Measurements from ENCODE around the gene MPV17L2. TPM values are rescaled to one million over a fixed set of nuclear protein-coding genes. Genes with fewer than 3 reads are reported as not detected.

The MPV17L2 gene
- total RNA-seq, 2 donors from 2014 or later: 20.9 to 21.8 TPM

DNA sequence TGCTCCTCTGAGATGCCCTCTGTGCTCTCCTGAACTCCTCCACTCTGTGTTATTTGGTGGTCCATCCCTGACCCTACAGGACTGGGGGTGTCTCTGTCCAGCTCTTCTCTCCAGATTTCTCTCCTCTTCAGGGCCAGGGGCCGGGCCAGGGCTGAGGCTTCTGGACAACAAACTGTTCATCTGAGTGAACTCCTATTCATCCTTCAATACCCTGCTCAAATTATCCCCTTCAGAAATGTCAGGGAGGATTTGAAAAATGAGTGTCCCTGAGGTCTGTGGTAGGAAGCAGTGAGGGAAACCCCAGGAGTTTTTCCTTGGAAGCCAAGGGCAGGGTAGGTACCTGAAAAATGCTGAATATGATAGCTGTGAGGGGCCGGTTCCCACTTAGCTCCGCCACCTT is 25.6 kb downstream of the MPV17L2 start:
- H3K9ac ChIP-seq (ENCODE audit: extremely low read depth, low read length, poor library complexity, severe bottlenecking): no peak overlapping the region
- no peaks in the 10 kb centered on the region for H3K9me3 Mint-ChIP-seq
- no peak for DNase-seq
- no peaks in the 10 kb centered on the region for H3K4me1 ChIP-seq (ENCODE audit: control insufficient read depth, insufficient read depth, low read length)
- H3K36me3 ChIP-seq (ENCODE audit: control insufficient read depth, insufficient read depth, low read length): no peaks in the 10 kb centered on the region
- no peak overlapping the region for H3K27ac Mint-ChIP-seq
- H3K27me3 Mint-ChIP-seq (ENCODE audit: insufficient read depth): peaks cover 14% of the 10 kb centered on the region
- H3K4me1 Mint-ChIP-seq: peaks cover 3% of the 10 kb centered on the region
- TF ChIP-seq, protein P1, sequence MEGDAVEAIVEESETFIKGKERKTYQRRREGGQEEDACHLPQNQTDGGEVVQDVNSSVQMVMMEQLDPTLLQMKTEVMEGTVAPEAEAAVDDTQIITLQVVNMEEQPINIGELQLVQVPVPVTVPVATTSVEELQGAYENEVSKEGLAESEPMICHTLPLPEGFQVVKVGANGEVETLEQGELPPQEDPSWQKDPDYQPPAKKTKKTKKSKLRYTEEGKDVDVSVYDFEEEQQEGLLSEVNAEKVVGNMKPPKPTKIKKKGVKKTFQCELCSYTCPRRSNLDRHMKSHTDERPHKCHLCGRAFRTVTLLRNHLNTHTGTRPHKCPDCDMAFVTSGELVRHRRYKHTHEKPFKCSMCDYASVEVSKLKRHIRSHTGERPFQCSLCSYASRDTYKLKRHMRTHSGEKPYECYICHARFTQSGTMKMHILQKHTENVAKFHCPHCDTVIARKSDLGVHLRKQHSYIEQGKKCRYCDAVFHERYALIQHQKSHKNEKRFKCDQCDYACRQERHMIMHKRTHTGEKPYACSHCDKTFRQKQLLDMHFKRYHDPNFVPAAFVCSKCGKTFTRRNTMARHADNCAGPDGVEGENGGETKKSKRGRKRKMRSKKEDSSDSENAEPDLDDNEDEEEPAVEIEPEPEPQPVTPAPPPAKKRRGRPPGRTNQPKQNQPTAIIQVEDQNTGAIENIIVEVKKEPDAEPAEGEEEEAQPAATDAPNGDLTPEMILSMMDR (conservative IDR thresholded peaks at IDR 0.05): no peak
- no peaks in the 10 kb centered on the region for H3K9me3 ChIP-seq (ENCODE audit: control insufficient read depth, low read length)
- peaks cover 9% of the 10 kb centered on the region for H3K27me3 ChIP-seq (ENCODE audit: control insufficient read depth, insufficient read depth, low read length, poor library complexity, severe bottlenecking)
- no peak overlapping the region for H3K27ac ChIP-seq (ENCODE audit: low read depth, low read length)
- no peaks in the 10 kb centered on the region for H3K36me3 Mint-ChIP-seq (ENCODE audit: low read depth)
- WGBS, 2 experiments (ENCODE audit: insufficient coverage in 1 of 2, insufficient read length in 1 of 2): 67% methylated on average over 3 of the region's 3 CpGs; no CpG with 5 or more reads in 1 of the 2 experiments
- H3K4me3 Mint-ChIP-seq: no peak overlapping the region
- no peak overlapping the region for H3K4me3 ChIP-seq (ENCODE audit: low read length)

DNA sequence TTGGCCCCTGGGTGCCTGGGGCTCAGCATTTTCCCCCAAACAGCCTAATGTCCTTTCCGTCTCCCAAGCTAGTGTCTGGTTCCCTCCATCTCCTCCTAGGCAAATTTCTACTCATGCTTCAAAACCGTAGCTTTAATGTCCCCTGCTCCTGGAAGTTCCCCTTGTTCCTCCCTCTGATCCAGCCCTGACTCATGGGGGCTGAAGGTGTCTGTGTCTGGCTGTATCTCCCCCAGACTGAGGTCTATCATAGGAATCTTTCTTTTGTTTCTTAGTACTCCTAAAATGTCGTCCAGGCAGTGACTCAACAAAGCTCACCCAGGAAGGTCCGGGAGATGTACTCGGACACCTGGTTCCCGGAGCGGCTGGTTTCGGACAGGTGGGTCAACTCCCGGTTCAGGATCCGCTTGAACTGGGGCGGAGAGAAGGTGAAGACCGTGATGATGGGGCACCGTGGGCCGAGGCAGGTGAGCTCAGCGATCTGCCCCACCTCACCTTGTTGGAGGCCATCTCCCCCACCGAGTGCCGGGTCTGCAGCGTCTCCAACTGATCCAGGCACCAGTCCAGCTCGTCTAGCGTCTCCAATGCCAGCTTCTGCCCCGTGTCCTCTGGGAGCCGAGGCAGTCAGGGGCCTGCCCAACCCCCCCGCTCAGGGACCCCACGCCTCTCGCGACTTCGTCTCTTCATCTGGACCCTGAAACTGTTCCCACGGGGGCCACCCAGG is 27.1 kb downstream of the MPV17L2 start:
- WGBS, 2 experiments (ENCODE audit: insufficient coverage in 1 of 2, insufficient read length in 1 of 2): 86 to 93% methylated on average over 22 to 28 of the region's 28 CpGs
- TF ChIP-seq, protein P1 (conservative IDR thresholded peaks at IDR 0.05): no peak
- H3K27me3 Mint-ChIP-seq (ENCODE audit: insufficient read depth): peaks cover 21% of the 10 kb centered on the region
- H3K27ac ChIP-seq (ENCODE audit: low read depth, low read length): no peak overlapping the region
- H3K4me1 ChIP-seq (ENCODE audit: control insufficient read depth, insufficient read depth, low read length): no peaks in the 10 kb centered on the region
- H3K9me3 ChIP-seq (ENCODE audit: control insufficient read depth, low read length): no peaks in the 10 kb centered on the region
- no peaks in the 10 kb centered on the region for H3K9me3 Mint-ChIP-seq
- H3K27ac Mint-ChIP-seq: no peak overlapping the region
- DNase-seq: no peak
- H3K4me1 Mint-ChIP-seq: peaks cover 7% of the 10 kb centered on the region
- H3K36me3 Mint-ChIP-seq (ENCODE audit: low read depth): no peaks in the 10 kb centered on the region
- peaks cover 14% of the 10 kb centered on the region for H3K27me3 ChIP-seq (ENCODE audit: control insufficient read depth, insufficient read depth, low read length, poor library complexity, severe bottlenecking)
- no peak overlapping the region for H3K4me3 Mint-ChIP-seq
- H3K4me3 ChIP-seq (ENCODE audit: low read length): no peak overlapping the region
- no peak overlapping the region for H3K9ac ChIP-seq (ENCODE audit: extremely low read depth, low read length, poor library complexity, severe bottlenecking)
- no peaks in the 10 kb centered on the region for H3K36me3 ChIP-seq (ENCODE audit: control insufficient read depth, insufficient read depth, low read length)

DNA sequence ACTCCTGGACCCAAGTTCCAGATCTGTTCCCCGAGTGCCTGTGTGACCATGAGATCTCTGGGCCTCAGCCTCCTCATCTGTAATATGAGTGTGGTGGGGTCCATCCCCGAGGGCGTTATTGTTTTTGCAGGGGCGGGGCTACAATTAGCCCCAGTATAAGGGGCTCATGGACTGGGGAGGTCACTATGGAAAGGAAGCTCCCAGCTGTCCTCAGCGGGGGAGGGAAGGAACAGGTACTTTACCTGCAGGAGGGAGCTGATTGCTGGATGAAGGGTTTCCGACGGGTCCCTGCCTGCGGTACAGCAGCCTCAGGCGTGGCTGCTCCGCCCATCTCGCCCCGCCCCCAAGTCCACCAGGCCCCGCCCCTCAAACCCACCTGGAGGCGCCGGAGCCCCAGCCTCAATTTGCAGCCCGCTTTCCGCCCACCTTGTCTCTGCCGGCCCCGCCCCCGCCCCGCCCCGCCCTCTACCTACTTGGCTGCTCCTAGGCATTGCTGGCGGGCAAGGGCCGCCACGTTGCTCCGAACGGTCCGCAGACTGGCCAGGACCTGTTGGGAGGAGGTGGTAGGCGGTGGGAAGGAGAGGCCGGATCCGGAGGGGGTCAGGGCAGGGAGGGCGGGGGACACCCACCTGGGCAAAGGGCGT is 27.7 kb downstream of the MPV17L2 start:
- H3K27ac ChIP-seq (ENCODE audit: low read depth, low read length): no peak overlapping the region
- no peaks in the 10 kb centered on the region for H3K36me3 ChIP-seq (ENCODE audit: control insufficient read depth, insufficient read depth, low read length)
- H3K4me3 ChIP-seq (ENCODE audit: low read length): no peak overlapping the region
- H3K36me3 Mint-ChIP-seq (ENCODE audit: low read depth): no peaks in the 10 kb centered on the region
- H3K4me3 Mint-ChIP-seq: peak overlapping the region; percentile 26
- TF ChIP-seq, protein P1 (conservative IDR thresholded peaks at IDR 0.05): no peak
- no peak overlapping the region for H3K27ac Mint-ChIP-seq
- WGBS, 2 experiments (ENCODE audit: insufficient coverage in 1 of 2, insufficient read length in 1 of 2): 18% methylated on average over 33 of the region's 33 CpGs; no CpG with 5 or more reads in 1 of the 2 experiments
- peaks cover 28% of the 10 kb centered on the region for H3K27me3 Mint-ChIP-seq (ENCODE audit: insufficient read depth)
- H3K9me3 ChIP-seq (ENCODE audit: control insufficient read depth, low read length): no peaks in the 10 kb centered on the region
- H3K4me1 Mint-ChIP-seq: peaks cover 7% of the 10 kb centered on the region
- DNase-seq: peak; percentile 99
- H3K27me3 ChIP-seq (ENCODE audit: control insufficient read depth, insufficient read depth, low read length, poor library complexity, severe bottlenecking): peaks cover 21% of the 10 kb centered on the region
- H3K4me1 ChIP-seq (ENCODE audit: control insufficient read depth, insufficient read depth, low read length): no peaks in the 10 kb centered on the region
- no peaks in the 10 kb centered on the region for H3K9me3 Mint-ChIP-seq
- H3K9ac ChIP-seq (ENCODE audit: extremely low read depth, low read length, poor library complexity, severe bottlenecking): no peak overlapping the region

All from endodermal cell (in vitro differentiated cells).